H9 (cell line): ENCODE data around the gene SLC1A7. TPM values are rescaled to one million over a fixed set of nuclear protein-coding genes. Genes with fewer than 3 reads are reported as not detected.

ENCODE experiments used
- DNase-seq: peaks from one replicate; pipeline ENCODE4 v3.0.0-alpha.2; 2017
- H2AFZ ChIP-seq: one replicate; pipeline ENCODE4 v1.6.1; 2013; ENCODE audit warnings: mild to moderate bottlenecking, low read length, control low read depth, moderate library complexity
- H2AK5ac ChIP-seq: 2 replicates; pipeline ENCODE4 v1.6.1; 2013; ENCODE audit warnings: low read length, control low read depth, mixed read lengths; ENCODE audit not compliant: insufficient read length
- H2BK120ac ChIP-seq: one replicate; pipeline ENCODE4 v1.6.1; 2013; ENCODE audit warnings: low read depth, mild to moderate bottlenecking, low read length, control low read depth, inconsistent platforms; ENCODE audit not compliant: poor library complexity, severe bottlenecking
- H2BK12ac ChIP-seq: 2 replicates; pipeline ENCODE4 v1.6.1; 2013; ENCODE audit warnings: low read length, control low read depth, mixed read lengths, low read depth; ENCODE audit not compliant: insufficient read length
- H2BK15ac ChIP-seq: 2 replicates; pipeline ENCODE4 v1.6.1; 2013; ENCODE audit warnings: low read depth, low read length, control low read depth
- H2BK20ac ChIP-seq: one replicate; pipeline ENCODE4 v1.6.1; 2013; ENCODE audit warnings: low read depth, mild to moderate bottlenecking, low read length, control low read depth, inconsistent platforms; ENCODE audit not compliant: poor library complexity, severe bottlenecking
- H2BK5ac ChIP-seq: 2 replicates; pipeline ENCODE4 v1.6.1; 2013; ENCODE audit warnings: low read length, control low read depth, mixed read lengths; ENCODE audit not compliant: insufficient read length
- H3K14ac ChIP-seq: 2 replicates; pipeline ENCODE4 v1.6.1; 2013; ENCODE audit warnings: low read length, control low read depth; ENCODE audit not compliant: insufficient read depth
- H3K18ac ChIP-seq: 2 replicates; pipeline ENCODE4 v1.6.1; 2013; ENCODE audit warnings: low read depth, mild to moderate bottlenecking, mixed read lengths, low read length, control low read depth; ENCODE audit not compliant: insufficient read length
- H3K23ac ChIP-seq: 2 replicates; pipeline ENCODE4 v1.6.1; 2013; ENCODE audit warnings: low read length, control low read depth, mixed read lengths, low read depth; ENCODE audit not compliant: insufficient read length
- H3K23me2 ChIP-seq: 2 replicates; pipeline ENCODE4 v1.6.1; 2013; ENCODE audit warnings: low read depth, mild to moderate bottlenecking, mixed read lengths, low read length, control low read depth; ENCODE audit not compliant: insufficient read length, poor library complexity, severe bottlenecking
- H3K27ac ChIP-seq: 2 replicates; pipeline ENCODE4 v1.5.1; 2013; ENCODE audit warnings: low read length, control low read depth, mixed read lengths, low read depth; ENCODE audit not compliant: insufficient read length
- H3K27me3 ChIP-seq: 2 replicates; pipeline ENCODE4 v1.6.1; 2013; ENCODE audit warnings: low read length, control low read depth, inconsistent platforms; ENCODE audit not compliant: insufficient read depth
- H3K4ac ChIP-seq: 2 replicates; pipeline ENCODE4 v1.6.1; 2013; ENCODE audit warnings: low read depth, mild to moderate bottlenecking, control low read depth, inconsistent platforms, low read length, moderate library complexity
- H3K4me1 ChIP-seq: 2 replicates; pipeline ENCODE4 v1.6.1; 2013; ENCODE audit warnings: low read length, control low read depth, inconsistent platforms; ENCODE audit not compliant: insufficient read depth
- H3K4me2 ChIP-seq: 2 replicates; pipeline ENCODE4 v1.6.1; 2013; ENCODE audit warnings: low read length, control low read depth, mixed read lengths; ENCODE audit not compliant: insufficient read length, insufficient read depth
- H3K56ac ChIP-seq: 2 replicates; pipeline ENCODE4 v1.6.1; 2013; ENCODE audit warnings: low read depth, mild to moderate bottlenecking, mixed read lengths, low read length, control low read depth; ENCODE audit not compliant: insufficient read length
- H3K79me1 ChIP-seq: 2 replicates; pipeline ENCODE4 v1.6.1; 2013; ENCODE audit warnings: low read depth, mild to moderate bottlenecking, moderate library complexity, low read length, control low read depth, inconsistent platforms; ENCODE audit not compliant: insufficient read depth, poor library complexity, severe bottlenecking
- H3K79me2 ChIP-seq: 2 replicates; pipeline ENCODE4 v1.6.1; 2013; ENCODE audit warnings: low read length, control low read depth, inconsistent platforms; ENCODE audit not compliant: insufficient read depth
- H3K9ac ChIP-seq: 2 replicates; pipeline ENCODE4 v1.6.1; 2013; ENCODE audit warnings: low read length, control low read depth, mixed read lengths; ENCODE audit not compliant: insufficient read length; ENCODE audit errors: extremely low read depth
- H3K9me3 ChIP-seq: one replicate; pipeline ENCODE4 v1.6.1; 2013; ENCODE audit warnings: low read depth, low read length, inconsistent platforms; ENCODE audit not compliant: control insufficient read depth
- H3T11ph ChIP-seq: one replicate; pipeline ENCODE4 v1.6.1; 2013; ENCODE audit warnings: mild to moderate bottlenecking, low read length, control low read depth, inconsistent platforms
- H4K20me1 ChIP-seq: one replicate; pipeline ENCODE4 v1.6.1; 2013; ENCODE audit not compliant: control insufficient read depth, insufficient read length, insufficient read depth
- H4K5ac ChIP-seq: 2 replicates; pipeline ENCODE4 v1.6.1; 2013; ENCODE audit warnings: low read depth, mild to moderate bottlenecking, mixed read lengths, low read length, control low read depth; ENCODE audit not compliant: insufficient read length
- H4K8ac ChIP-seq: replicated peaks from 2 replicates; pipeline ENCODE4 v1.6.1; 2013; ENCODE audit warnings: low read length, control low read depth, mixed read lengths, low read depth; ENCODE audit not compliant: insufficient read length
- H4K91ac ChIP-seq: 2 replicates; pipeline ENCODE4 v1.6.1; 2013; ENCODE audit warnings: low read depth, mild to moderate bottlenecking, moderate library complexity, mixed read lengths, low read length, control low read depth; ENCODE audit not compliant: insufficient read length
- H3K27ac Mint-ChIP-seq, 3 experiments: 2 replicates in 2 of 3; 3 replicates in 1 of 3; pipeline ENCODE4 v1.8.0; 2020 to 2021; ENCODE audit warnings: mixed read lengths in 3 of 3, mild to moderate bottlenecking in 1 of 3, moderate library complexity in 1 of 3
- H3K27me3 Mint-ChIP-seq: 2 replicates; pipeline ENCODE4 v1.8.0; 2021; ENCODE audit warnings: low read depth, mild to moderate bottlenecking, moderate library complexity, mixed read lengths
- H3K36me3 Mint-ChIP-seq, 3 experiments: 2 replicates in 2 of 3; 3 replicates in 1 of 3; pipeline ENCODE4 v1.8.0; 2020 to 2021; ENCODE audit warnings: low read depth in 3 of 3, mixed read lengths in 3 of 3; ENCODE audit not compliant: insufficient read depth in 1 of 3
- H3K4me1 Mint-ChIP-seq, 2 experiments: 2 replicates each; pipeline ENCODE4 v1.8.0; 2020; ENCODE audit warnings: mixed read lengths in 2 of 2
- H3K4me3 Mint-ChIP-seq, 2 experiments: 2 replicates in 1 of 2; 3 replicates in 1 of 2; pipeline ENCODE4 v1.8.0; 2020 to 2021; ENCODE audit warnings: mild to moderate bottlenecking in 2 of 2, mixed read lengths in 2 of 2, moderate library complexity in 1 of 2
- H3K9me3 Mint-ChIP-seq, 2 experiments: 2 replicates in 1 of 2; 3 replicates in 1 of 2; pipeline ENCODE4 v1.8.0; 2020; ENCODE audit warnings: mild to moderate bottlenecking in 2 of 2, mixed read lengths in 2 of 2, moderate library complexity in 1 of 2
- CTCF ChIP-seq: fragments of 200-600 bp; sonication (generic); conservative IDR thresholded peaks from 3 replicates; pipeline ENCODE4 v1.8.0; 2021; ENCODE audit warnings: antibody characterized with exemption, mild to moderate bottlenecking
- WGBS: extraction: QIAGEN DNeasy Blood & Tissue Kit; methylation state at CpG from one replicate; pipeline ENCODE4 v1.1.7; 2013; ENCODE audit warnings: missing lambda C conversion rate, low lambda C conversion rate, mixed read lengths; ENCODE audit not compliant: insufficient read length; ENCODE audit errors: extremely low coverage; 5-methylcytosine and 5-hydroxymethylcytosine counted together
- total RNA-seq: library from RNA; stranded (reverse); gene quantifications from 2 replicates; pipeline ENCODE4 v1.2.1, GENCODE V29; 2021

Gene SLC1A7
- total RNA-seq, 1 experiment from 2014 or later, result not detected

- WGBS, result no CpG with 5 or more reads among the region's 2 CpGs
- Histone ChIP-seq H4K20me1 (no peaks in the 10 kb centered on the region), H2BK12ac (no peak overlapping the region), H2AK5ac (no peak overlapping the region), H3K79me2 (no peaks in the 10 kb centered on the region), H3K4me2 (no peak overlapping the region), H2BK20ac (no peak overlapping the region), H2BK15ac (no peak overlapping the region), H3K79me1 (no peaks in the 10 kb centered on the region), H3K27me3 (no peaks in the 10 kb centered on the region), H3K9me3 (no peaks in the 10 kb centered on the region), H3K18ac (no peak overlapping the region), H4K91ac (no peak overlapping the region), H2BK120ac (no peak overlapping the region), H3K4me1 (peaks cover 3% of the 10 kb centered on the region; the same call in 1 of the 2 replicates), H3T11ph (no peak overlapping the region), H4K5ac (no peak overlapping the region), H3K56ac (no peak overlapping the region), H3K4ac (no peak overlapping the region), H3K14ac (no peak overlapping the region), H4K8ac (no peak overlapping the region), H3K27ac (no peak overlapping the region), H2AFZ (no peak overlapping the region), H3K9ac (no peak overlapping the region), H3K23ac (no peak overlapping the region), H2BK5ac (no peak overlapping the region), H3K23me2 (no peaks in the 10 kb centered on the region)
- Mint-ChIP-seq H3K4me3 (no peak overlapping the region), H3K27ac (no peak overlapping the region), H3K27me3 (peaks cover 2% of the 10 kb centered on the region; the same call in 1 of the 2 replicates), H3K36me3 (no peaks in the 10 kb centered on the region), H3K4me1 (peaks cover 25 to 36% of the 10 kb centered on the region in 2 experiments), H3K9me3 (no peaks in the 10 kb centered on the region)
- no peak for DNase-seq
- TF ChIP-seq CTCF, result no peak
Observed at GRCh38 chr1:53160924-53161378, 18.5 kb upstream of the SLC1A7 start.
